Measurements from ENCODE around the gene C19orf12.

DNA sequence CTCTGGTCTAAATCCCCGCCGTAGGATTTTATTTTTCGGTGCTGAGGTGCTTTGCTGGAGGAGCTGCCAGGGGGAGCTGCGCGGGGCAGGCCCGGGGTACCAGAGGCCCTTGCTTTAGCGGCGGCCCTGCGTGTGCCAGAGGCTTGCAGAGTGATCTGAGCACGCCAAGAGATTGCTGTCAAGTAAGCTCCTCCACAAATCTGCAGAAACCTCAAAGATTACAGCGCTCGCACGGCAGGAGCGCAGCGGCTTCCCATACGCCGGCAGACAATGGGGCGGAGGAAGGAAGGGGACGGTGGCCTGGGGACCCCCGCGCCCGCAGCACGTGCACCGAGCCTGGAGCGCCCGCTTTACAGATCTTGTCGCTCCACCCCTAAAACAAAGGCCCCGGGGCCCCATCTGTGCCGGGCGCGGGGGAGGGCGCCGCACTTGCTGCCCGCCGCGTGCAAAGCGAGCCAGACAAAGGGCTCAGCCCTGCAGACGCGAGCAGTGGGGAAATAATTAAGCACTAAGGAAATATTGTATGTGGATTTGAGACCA lies 9.1 kb upstream of the C19orf12 start:
- no peak for TF ChIP-seq EZH2 (conservative IDR thresholded peaks at IDR 0.05; ENCODE audit: low read depth, low read length)
- TF ChIP-seq, protein P1, sequence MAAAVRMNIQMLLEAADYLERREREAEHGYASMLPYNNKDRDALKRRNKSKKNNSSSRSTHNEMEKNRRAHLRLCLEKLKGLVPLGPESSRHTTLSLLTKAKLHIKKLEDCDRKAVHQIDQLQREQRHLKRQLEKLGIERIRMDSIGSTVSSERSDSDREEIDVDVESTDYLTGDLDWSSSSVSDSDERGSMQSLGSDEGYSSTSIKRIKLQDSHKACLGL (CRISPR knock-in tag; IDR thresholded peaks at IDR 0.05), result no peak
- TF ChIP-seq, protein P2, sequence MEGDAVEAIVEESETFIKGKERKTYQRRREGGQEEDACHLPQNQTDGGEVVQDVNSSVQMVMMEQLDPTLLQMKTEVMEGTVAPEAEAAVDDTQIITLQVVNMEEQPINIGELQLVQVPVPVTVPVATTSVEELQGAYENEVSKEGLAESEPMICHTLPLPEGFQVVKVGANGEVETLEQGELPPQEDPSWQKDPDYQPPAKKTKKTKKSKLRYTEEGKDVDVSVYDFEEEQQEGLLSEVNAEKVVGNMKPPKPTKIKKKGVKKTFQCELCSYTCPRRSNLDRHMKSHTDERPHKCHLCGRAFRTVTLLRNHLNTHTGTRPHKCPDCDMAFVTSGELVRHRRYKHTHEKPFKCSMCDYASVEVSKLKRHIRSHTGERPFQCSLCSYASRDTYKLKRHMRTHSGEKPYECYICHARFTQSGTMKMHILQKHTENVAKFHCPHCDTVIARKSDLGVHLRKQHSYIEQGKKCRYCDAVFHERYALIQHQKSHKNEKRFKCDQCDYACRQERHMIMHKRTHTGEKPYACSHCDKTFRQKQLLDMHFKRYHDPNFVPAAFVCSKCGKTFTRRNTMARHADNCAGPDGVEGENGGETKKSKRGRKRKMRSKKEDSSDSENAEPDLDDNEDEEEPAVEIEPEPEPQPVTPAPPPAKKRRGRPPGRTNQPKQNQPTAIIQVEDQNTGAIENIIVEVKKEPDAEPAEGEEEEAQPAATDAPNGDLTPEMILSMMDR (CRISPR knock-in tag; IDR thresholded peaks at IDR 0.05), result no peak
